KMS-11 (cell line): Measurements from ENCODE around the gene OS9.

ENCODE experiments used
- H2AFZ ChIP-seq: fragments of 200-600 bp; sonication (generic); 2 replicates; pipeline ENCODE4 v1.6.1; 2016; ENCODE audit warnings: antibody characterized with exemption, mixed run types, low read depth
- H3K27ac ChIP-seq: fragments of 200-600 bp; sonication (generic); 2 replicates; pipeline ENCODE4 v1.6.1; 2016; ENCODE audit warnings: mild to moderate bottlenecking, mixed run types
- H3K27me3 ChIP-seq: fragments of 200-600 bp; sonication (generic); 2 replicates; pipeline ENCODE4 v1.6.1; 2017; ENCODE audit warnings: mild to moderate bottlenecking, low read depth, mixed run types, moderate library complexity; ENCODE audit not compliant: insufficient read depth
- H3K36me3 ChIP-seq: fragments of 200-600 bp; sonication (generic); 2 replicates; pipeline ENCODE4 v1.6.1; 2017; ENCODE audit warnings: mild to moderate bottlenecking, mixed run types; ENCODE audit not compliant: insufficient read depth
- H3K4me1 ChIP-seq: fragments of 200-600 bp; sonication (generic); 2 replicates; pipeline ENCODE4 v1.6.1; 2016; ENCODE audit warnings: mild to moderate bottlenecking, low read depth, mixed run types; ENCODE audit not compliant: poor library complexity, severe bottlenecking
- H3K4me2 ChIP-seq: fragments of 200-600 bp; sonication (generic); 2 replicates; pipeline ENCODE4 v1.7.0; 2016; ENCODE audit warnings: mild to moderate bottlenecking, mixed run types
- H3K4me3 ChIP-seq: fragments of 200-600 bp; sonication (generic); IDR thresholded peaks from 2 replicates; pipeline ENCODE4 v1.6.1; 2017; ENCODE audit warnings: low read depth, low read length, mixed read lengths; ENCODE audit not compliant: insufficient read depth
- H3K79me2 ChIP-seq: fragments of 200-600 bp; sonication (generic); 2 replicates; pipeline ENCODE4 v1.6.1; 2016; ENCODE audit warnings: low read depth, mixed run types; ENCODE audit not compliant: insufficient read depth
- H3K9ac ChIP-seq: fragments of 200-600 bp; sonication (generic); 2 replicates; pipeline ENCODE4 v1.6.1; 2016; ENCODE audit warnings: mild to moderate bottlenecking, mixed run types
- H4K20me1 ChIP-seq: fragments of 200-600 bp; sonication (generic); 2 replicates; pipeline ENCODE4 v1.6.1; 2016; ENCODE audit warnings: mild to moderate bottlenecking, mixed run types; ENCODE audit not compliant: insufficient read depth
- TF ChIP-seq, protein P1 (sequence below): fragments of 200-600 bp; sonication (generic); conservative IDR thresholded peaks from 2 replicates; pipeline ENCODE4 v1.6.1; 2017; ENCODE audit warnings: low read depth, mild to moderate bottlenecking, antibody characterized with exemption, low read length, moderate library complexity, mixed read lengths

The OS9 gene

DNA sequence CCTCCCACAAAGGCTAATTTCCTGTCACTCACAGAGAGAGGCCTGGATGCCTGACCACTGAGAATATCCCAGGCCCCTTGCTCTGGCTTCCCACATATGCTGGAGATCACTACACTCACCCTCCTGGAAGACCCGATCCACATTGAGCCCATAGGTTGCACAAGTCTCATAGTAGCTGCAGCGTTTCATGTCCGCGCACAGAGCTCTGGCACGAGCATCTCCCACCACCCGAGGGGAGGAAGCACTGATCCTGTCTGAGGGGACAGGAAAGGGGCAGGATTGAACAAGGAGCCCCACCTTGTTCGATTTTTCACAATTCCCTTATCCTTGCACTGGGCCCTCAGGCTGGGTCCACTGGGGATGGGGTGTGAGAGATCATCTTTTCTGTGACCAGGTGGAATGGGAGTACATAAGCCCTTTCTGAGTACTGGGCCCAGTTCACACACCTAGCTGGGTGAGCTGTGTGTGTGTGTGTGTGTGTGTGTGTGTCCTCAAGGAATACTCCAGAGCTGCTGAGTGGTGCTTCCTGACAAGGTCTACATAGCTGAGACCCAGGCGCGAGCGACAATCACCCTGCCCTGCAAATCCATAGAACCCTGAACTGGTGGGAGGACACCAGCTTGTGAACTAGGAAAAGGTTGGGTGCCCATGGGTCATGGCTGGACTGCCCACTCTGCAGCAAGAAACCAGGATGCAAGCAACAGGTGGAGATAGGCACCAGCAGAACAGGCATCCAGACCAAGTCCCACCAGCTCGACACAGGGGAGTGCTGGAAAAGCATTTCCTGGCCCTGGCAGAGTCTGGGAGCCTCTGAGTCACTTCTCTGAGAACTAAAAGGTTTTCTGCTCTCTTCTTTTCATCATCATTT lies 39.0 kb downstream of the OS9 start:
- Histone ChIP-seq H3K79me2 (no peaks in the 10 kb centered on the region), H4K20me1 (no peaks in the 10 kb centered on the region), H3K4me1 (no peaks in the 10 kb centered on the region), H3K27me3 (peaks cover 26% of the 10 kb centered on the region; the same call in 1 of the 2 replicates), H3K27ac (no peak overlapping the region), H3K4me3 (no peak overlapping the region), H2AFZ (no peak overlapping the region), H3K4me2 (no peak overlapping the region), H3K36me3 (no peaks in the 10 kb centered on the region), H3K9ac (no peak overlapping the region)
- TF ChIP-seq, protein P1, sequence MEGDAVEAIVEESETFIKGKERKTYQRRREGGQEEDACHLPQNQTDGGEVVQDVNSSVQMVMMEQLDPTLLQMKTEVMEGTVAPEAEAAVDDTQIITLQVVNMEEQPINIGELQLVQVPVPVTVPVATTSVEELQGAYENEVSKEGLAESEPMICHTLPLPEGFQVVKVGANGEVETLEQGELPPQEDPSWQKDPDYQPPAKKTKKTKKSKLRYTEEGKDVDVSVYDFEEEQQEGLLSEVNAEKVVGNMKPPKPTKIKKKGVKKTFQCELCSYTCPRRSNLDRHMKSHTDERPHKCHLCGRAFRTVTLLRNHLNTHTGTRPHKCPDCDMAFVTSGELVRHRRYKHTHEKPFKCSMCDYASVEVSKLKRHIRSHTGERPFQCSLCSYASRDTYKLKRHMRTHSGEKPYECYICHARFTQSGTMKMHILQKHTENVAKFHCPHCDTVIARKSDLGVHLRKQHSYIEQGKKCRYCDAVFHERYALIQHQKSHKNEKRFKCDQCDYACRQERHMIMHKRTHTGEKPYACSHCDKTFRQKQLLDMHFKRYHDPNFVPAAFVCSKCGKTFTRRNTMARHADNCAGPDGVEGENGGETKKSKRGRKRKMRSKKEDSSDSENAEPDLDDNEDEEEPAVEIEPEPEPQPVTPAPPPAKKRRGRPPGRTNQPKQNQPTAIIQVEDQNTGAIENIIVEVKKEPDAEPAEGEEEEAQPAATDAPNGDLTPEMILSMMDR, result no peak

DNA sequence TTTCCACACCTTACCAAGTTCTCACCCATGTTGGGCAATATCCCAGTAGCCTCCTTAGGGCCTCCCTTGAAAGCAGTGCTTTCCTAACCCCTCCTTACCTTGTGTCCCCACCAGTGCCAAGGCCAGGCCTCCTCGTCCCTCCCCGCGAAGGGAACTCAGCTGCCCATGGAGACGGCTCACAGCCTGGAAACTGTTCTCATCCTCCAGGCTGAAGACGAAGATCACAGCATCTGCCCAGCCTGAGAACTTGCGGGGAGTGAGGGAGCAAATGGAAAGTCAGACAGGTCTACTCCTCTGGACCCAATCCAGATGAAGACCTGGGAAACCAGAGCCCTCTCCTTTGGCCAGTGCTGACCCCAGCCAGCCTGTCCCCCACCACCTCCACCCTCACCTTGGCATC lies 40.0 kb downstream of the OS9 start:
- Histone ChIP-seq H4K20me1 (no peaks in the 10 kb centered on the region), H3K27me3 (peaks cover 26% of the 10 kb centered on the region; the same call in 1 of the 2 replicates), H3K36me3 (no peaks in the 10 kb centered on the region), H3K4me2 (no peak overlapping the region), H3K27ac (no peak overlapping the region), H3K79me2 (no peaks in the 10 kb centered on the region), H3K4me1 (no peaks in the 10 kb centered on the region), H3K9ac (no peak overlapping the region), H2AFZ (no peak overlapping the region), H3K4me3 (no peak overlapping the region)
- TF ChIP-seq, protein P1, result no peak

DNA sequence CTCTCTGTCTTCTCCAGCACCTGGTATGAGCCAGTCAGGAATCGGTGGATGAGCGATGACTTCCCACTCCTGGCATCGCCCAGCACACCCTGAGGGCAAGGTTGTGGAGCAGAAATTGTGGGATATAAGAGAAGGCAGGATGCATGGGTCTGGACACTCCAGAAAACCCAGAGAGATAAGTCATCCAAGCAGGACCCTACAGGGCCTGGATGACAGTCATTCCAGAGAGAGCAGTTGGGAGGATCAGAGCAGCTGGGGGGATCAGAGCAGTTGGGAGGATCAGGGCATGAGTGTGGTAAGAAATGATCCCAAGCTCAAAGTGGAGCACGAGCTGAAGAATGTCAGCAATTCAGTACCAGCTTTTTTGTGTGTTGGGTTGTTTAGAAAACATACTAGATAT lies 40.7 kb downstream of the OS9 start:
- Histone ChIP-seq H3K27me3 (peaks cover 26% of the 10 kb centered on the region; the same call in 1 of the 2 replicates), H2AFZ (no peak overlapping the region), H3K4me3 (no peak overlapping the region), H3K4me1 (no peaks in the 10 kb centered on the region), H3K79me2 (no peaks in the 10 kb centered on the region), H3K27ac (no peak overlapping the region), H3K9ac (no peak overlapping the region), H3K36me3 (no peaks in the 10 kb centered on the region), H3K4me2 (no peak overlapping the region), H4K20me1 (no peaks in the 10 kb centered on the region)
- TF ChIP-seq, protein P1, result no peak

DNA sequence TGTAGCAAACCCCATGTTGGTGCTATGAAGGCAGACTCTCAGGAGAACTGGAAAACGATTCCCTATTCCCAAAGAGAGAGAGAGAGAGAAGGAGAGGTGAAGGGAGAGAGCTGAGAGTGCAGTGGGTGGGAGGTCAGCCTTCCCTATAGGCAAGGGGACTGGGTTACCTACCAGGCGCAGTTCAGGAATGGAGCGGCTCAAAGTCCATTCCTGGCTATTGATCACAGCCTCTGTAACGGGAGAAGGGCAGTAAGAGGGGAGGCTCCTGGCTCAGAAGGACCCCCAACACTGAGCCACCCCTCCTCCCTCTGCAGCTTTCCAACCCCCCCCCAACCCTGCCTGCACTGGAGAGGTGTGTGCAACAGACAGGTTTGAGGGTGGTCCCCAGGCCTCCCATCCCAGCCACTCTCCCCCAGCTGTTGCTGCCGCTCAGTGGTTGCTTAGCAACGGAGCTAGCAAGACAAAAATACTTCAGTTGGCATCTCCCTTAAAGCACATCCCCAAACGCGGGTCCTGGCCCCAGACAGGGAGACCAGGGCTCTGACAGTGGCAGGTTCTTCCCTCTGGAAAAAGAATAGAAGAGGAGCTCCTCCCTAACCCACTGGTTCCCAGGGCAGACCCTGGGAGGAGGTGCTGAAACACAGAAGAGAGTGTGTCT lies 41.4 kb downstream of the OS9 start:
- Histone ChIP-seq H3K4me2 (no peak overlapping the region), H3K36me3 (no peaks in the 10 kb centered on the region), H3K27me3 (peaks cover 22% of the 10 kb centered on the region; the same call in 1 of the 2 replicates), H3K4me3 (no peak overlapping the region), H2AFZ (no peak overlapping the region), H4K20me1 (no peaks in the 10 kb centered on the region), H3K4me1 (no peaks in the 10 kb centered on the region), H3K27ac (no peak overlapping the region), H3K79me2 (no peaks in the 10 kb centered on the region), H3K9ac (no peak overlapping the region)
- TF ChIP-seq, protein P1, result no peak
